Osteoblast (primary cell): ENCODE measurements around the gene C22orf31. TPM values are rescaled to one million over a fixed set of nuclear protein-coding genes. Genes with fewer than 3 reads are reported as not detected.

Source experiments
- DNase-seq: peaks from one replicate; pipeline ENCODE4 v3.0.0; 2011; ENCODE audit warnings: low spot score, mixed read lengths; ENCODE audit not compliant: insufficient read length; ENCODE audit errors: missing footprints
- H2AFZ ChIP-seq: 2 replicates; pipeline ENCODE4 v1.6.0; 2011; ENCODE audit warnings: mild to moderate bottlenecking, low read length
- H3K27ac ChIP-seq: 2 replicates; pipeline ENCODE4 v1.5.1; 2011; ENCODE audit warnings: mild to moderate bottlenecking, low read depth, low read length, moderate library complexity
- H3K27me3 ChIP-seq: 2 replicates; pipeline ENCODE4 v1.6.0; 2012; ENCODE audit warnings: mild to moderate bottlenecking, control low read depth, inconsistent platforms, low read length, moderate library complexity; ENCODE audit not compliant: insufficient read depth
- H3K36me3 ChIP-seq: 2 replicates; pipeline ENCODE4 v1.5.1; 2011; ENCODE audit warnings: mild to moderate bottlenecking, low read length, control low read depth, moderate library complexity; ENCODE audit not compliant: insufficient read depth
- H3K4me1 ChIP-seq: 2 replicates; pipeline ENCODE4 v1.5.1; 2011; ENCODE audit warnings: mild to moderate bottlenecking, low read length, control low read depth, moderate library complexity; ENCODE audit not compliant: insufficient read depth
- H3K4me2 ChIP-seq: 2 replicates; pipeline ENCODE4 v1.6.0; 2011; ENCODE audit warnings: mild to moderate bottlenecking, low read length; ENCODE audit not compliant: insufficient read depth
- H3K4me3 ChIP-seq: fragments of 200-600 bp; sonication (generic); 3 replicates; pipeline ENCODE4 v1.5.1; 2012; ENCODE audit warnings: mild to moderate bottlenecking, low read length, inconsistent platforms; ENCODE audit not compliant: insufficient read depth
- H3K79me2 ChIP-seq: 2 replicates; pipeline ENCODE4 v1.6.0; 2012; ENCODE audit warnings: mild to moderate bottlenecking, low read length, control low read depth, inconsistent platforms; ENCODE audit not compliant: insufficient read depth
- H3K9me3 ChIP-seq: 2 replicates; pipeline ENCODE4 v1.5.1; 2011; ENCODE audit warnings: low read depth, low read length, control low read depth
- H4K20me1 ChIP-seq: 2 replicates; pipeline ENCODE4 v1.6.0; 2012; ENCODE audit warnings: mild to moderate bottlenecking, low read length, control low read depth; ENCODE audit not compliant: insufficient read depth
- total RNA-seq: library from RNA; depleted of rRNA; stranded (reverse); fragments of >200 nt; gene quantifications from 2 replicates; pipeline ENCODE4 v1.2.3, GENCODE V29; 2012
- TF ChIP-seq, protein P1 (sequence below): IDR thresholded peaks from 2 replicates; pipeline ENCODE4 v1.5.1; 2011; ENCODE audit warnings: mild to moderate bottlenecking, low read depth, low read length, moderate library complexity; ENCODE audit errors: extremely low read depth

C22orf31 gene
- total RNA-seq, 1 donor, result not detected

DNA sequence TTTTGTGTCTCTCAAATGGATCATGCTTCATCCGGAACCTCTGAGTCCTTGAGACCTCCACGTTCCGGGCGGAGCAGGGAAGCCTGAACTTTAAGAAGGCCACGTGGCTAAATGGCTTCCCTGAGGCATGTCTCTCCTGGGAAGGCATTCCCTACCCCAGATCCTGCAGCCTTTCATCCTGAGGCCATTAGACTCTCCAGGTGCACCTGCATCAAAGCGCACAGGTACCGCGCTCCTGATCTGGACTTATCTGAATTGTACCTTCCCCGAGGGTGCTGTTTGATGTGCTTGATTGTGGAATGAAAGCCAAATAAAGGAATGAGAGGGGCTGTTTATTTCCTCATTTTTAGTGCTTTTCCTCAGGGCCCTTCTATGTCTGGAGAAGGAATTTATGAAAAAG, 22.5 kb downstream of the C22orf31 start:
- Histone ChIP-seq H3K4me1 (peaks cover 27% of the 10 kb centered on the region), H3K9me3 (no peaks in the 10 kb centered on the region), H2AFZ (no peak overlapping the region), H3K79me2 (peaks cover 1% of the 10 kb centered on the region), H3K36me3 (no peaks in the 10 kb centered on the region), H3K4me2 (no peak overlapping the region), H3K4me3 (no peak overlapping the region), H4K20me1 (peaks cover 3% of the 10 kb centered on the region), H3K27me3 (no peaks in the 10 kb centered on the region), H3K27ac (no peak overlapping the region)
- TF ChIP-seq, protein P1, sequence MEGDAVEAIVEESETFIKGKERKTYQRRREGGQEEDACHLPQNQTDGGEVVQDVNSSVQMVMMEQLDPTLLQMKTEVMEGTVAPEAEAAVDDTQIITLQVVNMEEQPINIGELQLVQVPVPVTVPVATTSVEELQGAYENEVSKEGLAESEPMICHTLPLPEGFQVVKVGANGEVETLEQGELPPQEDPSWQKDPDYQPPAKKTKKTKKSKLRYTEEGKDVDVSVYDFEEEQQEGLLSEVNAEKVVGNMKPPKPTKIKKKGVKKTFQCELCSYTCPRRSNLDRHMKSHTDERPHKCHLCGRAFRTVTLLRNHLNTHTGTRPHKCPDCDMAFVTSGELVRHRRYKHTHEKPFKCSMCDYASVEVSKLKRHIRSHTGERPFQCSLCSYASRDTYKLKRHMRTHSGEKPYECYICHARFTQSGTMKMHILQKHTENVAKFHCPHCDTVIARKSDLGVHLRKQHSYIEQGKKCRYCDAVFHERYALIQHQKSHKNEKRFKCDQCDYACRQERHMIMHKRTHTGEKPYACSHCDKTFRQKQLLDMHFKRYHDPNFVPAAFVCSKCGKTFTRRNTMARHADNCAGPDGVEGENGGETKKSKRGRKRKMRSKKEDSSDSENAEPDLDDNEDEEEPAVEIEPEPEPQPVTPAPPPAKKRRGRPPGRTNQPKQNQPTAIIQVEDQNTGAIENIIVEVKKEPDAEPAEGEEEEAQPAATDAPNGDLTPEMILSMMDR, result no peak
- no peak for DNase-seq

DNA sequence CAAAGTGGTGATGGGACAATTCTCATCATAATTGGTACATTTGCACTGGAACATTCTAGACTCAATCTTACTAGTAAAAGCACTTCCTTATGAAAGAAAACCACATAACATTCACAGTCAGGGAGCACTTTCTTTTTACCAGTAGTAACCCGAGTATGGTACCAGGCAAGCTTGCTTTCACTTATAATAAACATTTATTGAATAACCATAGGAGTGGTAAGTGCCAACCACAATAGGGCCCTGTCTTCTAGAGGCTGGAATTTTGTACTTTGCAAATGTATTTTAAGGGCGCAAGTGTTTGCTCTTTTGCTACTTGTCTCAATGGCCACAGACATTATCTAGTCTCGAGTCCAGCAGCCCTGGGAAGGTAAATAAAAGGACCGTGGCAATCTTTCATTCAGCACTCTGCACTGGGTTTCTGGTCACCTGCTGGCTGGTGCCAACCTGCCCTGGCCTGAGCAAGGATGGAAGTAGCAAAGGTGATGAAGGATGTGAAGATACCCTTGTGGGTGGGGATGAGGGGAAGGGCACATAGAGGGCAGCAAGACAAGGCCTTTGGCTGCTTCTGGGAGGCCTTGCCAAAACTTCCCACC, 24.2 kb downstream of the C22orf31 start:
- H2AFZ ChIP-seq, result no peak overlapping the region
- H3K4me3 ChIP-seq, result no peak overlapping the region
- no peak overlapping the region for H3K27ac ChIP-seq
- no peaks in the 10 kb centered on the region for H3K9me3 ChIP-seq
- no peak overlapping the region for H3K4me2 ChIP-seq
- no peaks in the 10 kb centered on the region for H4K20me1 ChIP-seq
- no peaks in the 10 kb centered on the region for H3K27me3 ChIP-seq
- TF ChIP-seq, protein P1, result no peak
- DNase-seq, result no peak
- H3K36me3 ChIP-seq, result no peaks in the 10 kb centered on the region
- peaks cover 3% of the 10 kb centered on the region for H3K79me2 ChIP-seq
- H3K4me1 ChIP-seq, result peaks cover 22% of the 10 kb centered on the region

DNA sequence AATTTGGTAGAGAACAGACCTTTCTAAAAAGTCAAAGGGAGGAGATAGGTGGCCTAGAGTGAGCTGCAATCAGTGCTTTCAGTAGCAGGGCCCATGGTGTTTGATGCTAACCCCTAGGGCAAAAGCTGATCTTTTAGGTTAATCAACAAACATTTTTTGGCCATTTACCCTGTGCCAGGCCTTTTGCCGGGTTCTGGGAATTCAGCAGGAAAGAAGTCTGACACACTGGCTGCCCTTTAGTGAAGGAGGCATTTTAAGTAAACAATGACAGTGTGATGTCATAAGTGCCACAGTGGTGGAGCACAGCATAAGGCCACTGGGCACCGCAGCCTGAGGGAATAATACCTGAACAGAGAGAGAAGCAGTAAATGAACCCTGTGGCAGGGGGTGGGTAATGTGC, 29.0 kb downstream of the C22orf31 start:
- H3K4me2 ChIP-seq, result no peak overlapping the region
- no peak overlapping the region for H2AFZ ChIP-seq
- H3K27me3 ChIP-seq, result no peaks in the 10 kb centered on the region
- H3K79me2 ChIP-seq, result peaks cover 3% of the 10 kb centered on the region
- no peaks in the 10 kb centered on the region for H3K9me3 ChIP-seq
- TF ChIP-seq, protein P1, result no peak
- peak overlapping the region; percentile 94 for H3K27ac ChIP-seq
- peaks cover 27% of the 10 kb centered on the region for H3K4me1 ChIP-seq
- no peak overlapping the region for H3K4me3 ChIP-seq
- H3K36me3 ChIP-seq, result no peaks in the 10 kb centered on the region
- DNase-seq, result no peak
- no peaks in the 10 kb centered on the region for H4K20me1 ChIP-seq

DNA sequence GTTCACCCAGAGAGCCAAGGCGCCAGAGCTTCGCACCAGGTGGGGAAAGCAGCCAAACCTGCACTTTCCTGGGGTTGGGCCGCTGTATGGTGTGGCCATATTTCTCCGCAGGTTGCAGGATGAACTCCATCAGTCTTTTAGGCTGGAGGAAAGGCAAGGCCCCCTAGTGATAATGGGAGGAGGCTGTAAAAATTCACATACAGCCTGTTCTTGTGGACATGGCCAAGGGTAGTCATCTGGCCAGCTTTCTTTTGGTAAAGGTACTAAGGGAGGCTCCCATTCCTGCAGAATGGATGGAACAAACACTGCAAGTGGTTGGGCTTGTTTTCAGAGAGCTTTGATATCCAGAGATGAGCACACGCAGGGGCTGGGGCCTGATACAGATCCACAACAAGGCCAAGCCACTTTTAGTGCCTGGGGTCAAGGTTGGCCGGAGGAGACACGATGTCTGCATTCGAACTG, 29.6 kb downstream of the C22orf31 start:
- TF ChIP-seq, protein P1, result no peak
- Histone ChIP-seq H3K36me3 (no peaks in the 10 kb centered on the region), H3K27me3 (no peaks in the 10 kb centered on the region), H3K4me1 (peaks cover 27% of the 10 kb centered on the region), H3K4me2 (peak overlapping the region; percentile 80), H4K20me1 (no peaks in the 10 kb centered on the region), H2AFZ (peak overlapping the region; percentile 86), H3K9me3 (no peaks in the 10 kb centered on the region), H3K79me2 (peaks cover 3% of the 10 kb centered on the region), H3K4me3 (peak overlapping the region; percentile 60), H3K27ac (peak overlapping the region; percentile 94)
- DNase-seq, result no peak
